ENCODE measurements around the gene IFFO2.

The IFFO2 gene

GRCh38 chr1:18925279-18925678 lies 31.2 kb downstream of the IFFO2 start:
- no peak for DNase-seq (ENCODE audit: low spot score in 2 of 2)
- no peaks in the 10 kb centered on the region for H3K27me3 Mint-ChIP-seq
- peak overlapping the region; percentile 53 for H3K4me3 Mint-ChIP-seq
- no peak for ATAC-seq (replicated peaks; ENCODE audit: extremely low read depth, poor library complexity, severe bottlenecking)
- peaks cover 5% of the 10 kb centered on the region for H3K9me3 Mint-ChIP-seq
- peaks cover 35% of the 10 kb centered on the region for H3K36me3 Mint-ChIP-seq (ENCODE audit: insufficient read depth)
- H3K4me1 Mint-ChIP-seq = peaks cover 78% of the 10 kb centered on the region
- peak overlapping the region; percentile 88 for H3K27ac Mint-ChIP-seq (ENCODE audit: low read depth)

GRCh38 chr1:18924221-18924691 lies 32.2 kb downstream of the IFFO2 start:
- peaks cover 69% of the 10 kb centered on the region for H3K4me1 Mint-ChIP-seq
- no peak overlapping the region for H3K27ac Mint-ChIP-seq (ENCODE audit: low read depth)
- peaks cover 30% of the 10 kb centered on the region for H3K36me3 Mint-ChIP-seq (ENCODE audit: insufficient read depth)
- DNase-seq (ENCODE audit: low spot score in 2 of 2) (no peak), ATAC-seq (replicated peaks; ENCODE audit: extremely low read depth, poor library complexity, severe bottlenecking) (no peak)
- H3K27me3 Mint-ChIP-seq = no peaks in the 10 kb centered on the region
- H3K4me3 Mint-ChIP-seq = peak overlapping the region; percentile 53
- H3K9me3 Mint-ChIP-seq = peaks cover 5% of the 10 kb centered on the region

GRCh38 chr1:18923756-18924211 lies 32.7 kb downstream of the IFFO2 start:
- peak overlapping the region; percentile 41 for H3K27ac Mint-ChIP-seq (ENCODE audit: low read depth)
- H3K27me3 Mint-ChIP-seq = no peaks in the 10 kb centered on the region
- peaks cover 5% of the 10 kb centered on the region for H3K9me3 Mint-ChIP-seq
- no peak for ATAC-seq (replicated peaks; ENCODE audit: extremely low read depth, poor library complexity, severe bottlenecking)
- H3K4me1 Mint-ChIP-seq = peaks cover 64% of the 10 kb centered on the region
- H3K36me3 Mint-ChIP-seq (ENCODE audit: insufficient read depth) = peaks cover 28% of the 10 kb centered on the region
- peak overlapping the region; percentile 25 for H3K4me3 Mint-ChIP-seq
- DNase-seq (ENCODE audit: low spot score in 2 of 2) = no peak

GRCh38 chr1:18922848-18923755 lies 33.4 kb downstream of the IFFO2 start:
- Mint-ChIP-seq H3K36me3 (ENCODE audit: insufficient read depth) (peaks cover 33% of the 10 kb centered on the region), H3K27me3 (no peaks in the 10 kb centered on the region), H3K27ac (ENCODE audit: low read depth) (peak overlapping the region; percentile 41), H3K4me1 (peaks cover 62% of the 10 kb centered on the region), H3K9me3 (peaks cover 5% of the 10 kb centered on the region), H3K4me3 (peak overlapping the region; percentile 25)
- DNase-seq (ENCODE audit: low spot score in 2 of 2) (no peak), ATAC-seq (replicated peaks; ENCODE audit: extremely low read depth, poor library complexity, severe bottlenecking) (no peak)

- Mint-ChIP-seq H3K27ac (ENCODE audit: low read depth) (no peak overlapping the region), H3K4me3 (no peak overlapping the region), H3K36me3 (ENCODE audit: insufficient read depth) (peaks cover 36% of the 10 kb centered on the region), H3K9me3 (peaks cover 5% of the 10 kb centered on the region), H3K4me1 (peaks cover 55% of the 10 kb centered on the region), H3K27me3 (no peaks in the 10 kb centered on the region)
- ATAC-seq (replicated peaks; ENCODE audit: extremely low read depth, poor library complexity, severe bottlenecking) (no peak), DNase-seq (ENCODE audit: low spot score in 2 of 2) (no peak)
These were observed 34.2 kb downstream of the IFFO2 start for GRCh38 chr1:18922319-18922726.

GRCh38 chr1:18921516-18922251 lies 34.8 kb downstream of the IFFO2 start:
- H3K36me3 Mint-ChIP-seq (ENCODE audit: insufficient read depth) = peaks cover 36% of the 10 kb centered on the region
- DNase-seq (ENCODE audit: low spot score in 2 of 2) = no peak
- no peaks in the 10 kb centered on the region for H3K27me3 Mint-ChIP-seq
- H3K9me3 Mint-ChIP-seq = peaks cover 5% of the 10 kb centered on the region
- H3K27ac Mint-ChIP-seq (ENCODE audit: low read depth) = no peak overlapping the region
- ATAC-seq (replicated peaks; ENCODE audit: extremely low read depth, poor library complexity, severe bottlenecking) = no peak
- H3K4me3 Mint-ChIP-seq = no peak overlapping the region
- peaks cover 53% of the 10 kb centered on the region for H3K4me1 Mint-ChIP-seq

GRCh38 chr1:18920931-18921330 lies 35.5 kb downstream of the IFFO2 start:
- peaks cover 36% of the 10 kb centered on the region for H3K36me3 Mint-ChIP-seq (ENCODE audit: insufficient read depth)
- no peaks in the 10 kb centered on the region for H3K27me3 Mint-ChIP-seq
- no peak for DNase-seq (ENCODE audit: low spot score in 2 of 2)
- peaks cover 5% of the 10 kb centered on the region for H3K9me3 Mint-ChIP-seq
- no peak overlapping the region for H3K27ac Mint-ChIP-seq (ENCODE audit: low read depth)
- H3K4me3 Mint-ChIP-seq = no peak overlapping the region
- H3K4me1 Mint-ChIP-seq = peaks cover 51% of the 10 kb centered on the region
- ATAC-seq (replicated peaks; ENCODE audit: extremely low read depth, poor library complexity, severe bottlenecking) = no peak

GRCh38 chr1:18919956-18920355 lies 36.5 kb downstream of the IFFO2 start:
- Mint-ChIP-seq H3K9me3 (no peaks in the 10 kb centered on the region), H3K27me3 (no peaks in the 10 kb centered on the region), H3K4me3 (no peak overlapping the region), H3K27ac (ENCODE audit: low read depth) (peak overlapping the region; percentile 32), H3K36me3 (ENCODE audit: insufficient read depth) (peaks cover 33% of the 10 kb centered on the region), H3K4me1 (peaks cover 42% of the 10 kb centered on the region)
- DNase-seq (ENCODE audit: low spot score in 2 of 2) (no peak), ATAC-seq (replicated peaks; ENCODE audit: extremely low read depth, poor library complexity, severe bottlenecking) (no peak)

GRCh38 chr1:18919197-18919905 lies 37.1 kb downstream of the IFFO2 start:
- H3K27ac Mint-ChIP-seq (ENCODE audit: low read depth) = peak overlapping the region; percentile 32
- ATAC-seq (replicated peaks; ENCODE audit: extremely low read depth, poor library complexity, severe bottlenecking) (no peak), DNase-seq (ENCODE audit: low spot score in 2 of 2) (no peak)
- peaks cover 37% of the 10 kb centered on the region for H3K4me1 Mint-ChIP-seq
- no peaks in the 10 kb centered on the region for H3K9me3 Mint-ChIP-seq
- no peak overlapping the region for H3K4me3 Mint-ChIP-seq
- no peaks in the 10 kb centered on the region for H3K27me3 Mint-ChIP-seq
- H3K36me3 Mint-ChIP-seq (ENCODE audit: insufficient read depth) = peaks cover 33% of the 10 kb centered on the region

- peak overlapping the region; percentile 49 for H3K27ac Mint-ChIP-seq (ENCODE audit: low read depth)
- ATAC-seq (replicated peaks; ENCODE audit: extremely low read depth, poor library complexity, severe bottlenecking) (no peak), DNase-seq (ENCODE audit: low spot score in 2 of 2) (no peak)
- H3K36me3 Mint-ChIP-seq (ENCODE audit: insufficient read depth) = peaks cover 35% of the 10 kb centered on the region
- no peak overlapping the region for H3K4me3 Mint-ChIP-seq
- no peaks in the 10 kb centered on the region for H3K27me3 Mint-ChIP-seq
- peaks cover 31% of the 10 kb centered on the region for H3K4me1 Mint-ChIP-seq
- H3K9me3 Mint-ChIP-seq = no peaks in the 10 kb centered on the region
These were observed 38.1 kb downstream of the IFFO2 start for GRCh38 chr1:18918417-18918816.

GRCh38 chr1:18917071-18917799 lies 39.2 kb downstream of the IFFO2 start:
- no peak for DNase-seq (ENCODE audit: low spot score in 2 of 2)
- ATAC-seq (replicated peaks; ENCODE audit: extremely low read depth, poor library complexity, severe bottlenecking) = no peak
- no peak overlapping the region for H3K4me3 Mint-ChIP-seq
- no peak overlapping the region for H3K27ac Mint-ChIP-seq (ENCODE audit: low read depth)
- H3K27me3 Mint-ChIP-seq = no peaks in the 10 kb centered on the region
- peaks cover 30% of the 10 kb centered on the region for H3K4me1 Mint-ChIP-seq
- H3K36me3 Mint-ChIP-seq (ENCODE audit: insufficient read depth) = peaks cover 42% of the 10 kb centered on the region
- H3K9me3 Mint-ChIP-seq = no peaks in the 10 kb centered on the region

GRCh38 chr1:18915341-18915740 lies 41.1 kb downstream of the IFFO2 start:
- DNase-seq (ENCODE audit: low spot score in 2 of 2) (no peak), ATAC-seq (replicated peaks; ENCODE audit: extremely low read depth, poor library complexity, severe bottlenecking) (no peak)
- Mint-ChIP-seq H3K4me3 (no peak overlapping the region), H3K9me3 (no peaks in the 10 kb centered on the region), H3K4me1 (peaks cover 21% of the 10 kb centered on the region), H3K36me3 (ENCODE audit: insufficient read depth) (peaks cover 44% of the 10 kb centered on the region), H3K27me3 (no peaks in the 10 kb centered on the region), H3K27ac (ENCODE audit: low read depth) (no peak overlapping the region)
